H1 (cell line): Measurements from ENCODE around the gene RAI14. TPM values are rescaled to one million over a fixed set of nuclear protein-coding genes. Genes with fewer than 3 reads are reported as not detected.

ENCODE experiments used
- CTCF ChIA-PET: fragments of 300-600 bp; sonication (Branson Sonifier 250); formaldehyde crosslinking; loops from one replicate; lab custom pipeline; 2021; ENCODE audit not compliant: partially characterized antibody; lab: Charles Lee
- POLR2A ChIA-PET: fragments of 300-600 bp; sonication (Branson Sonifier 250); formaldehyde crosslinking; loops from one replicate; lab custom pipeline; 2021; ENCODE audit warnings: inconsistent platforms; ENCODE audit not compliant: partially characterized antibody; lab: Charles Lee
- DNase-seq, 2 experiments: peaks; one replicate each; pipeline versions ENCODE4 v3.0.0 to v3.0.0-alpha.2; 2010 to 2022; ENCODE audit warnings: low spot score in 2 of 2, low read depth in 1 of 2, mixed read lengths in 1 of 2
- FAIRE-seq: peaks from 2 replicates; lab custom pipeline; 2011; peaks lifted over from hg19 to GRCh38; lab: Jason Lieb, UNC
- H2AFZ ChIP-seq: 2 replicates; pipeline ENCODE4 v1.8.1; 2012; ENCODE audit warnings: low read length, inconsistent platforms
- H2AK5ac ChIP-seq: 2 replicates; pipeline ENCODE4 v1.6.1; 2013; ENCODE audit warnings: low read depth, low read length
- H2BK120ac ChIP-seq: replicated peaks from 2 replicates; pipeline ENCODE3; 2013; ENCODE audit warnings: low read depth, low read length, inconsistent platforms
- H2BK12ac ChIP-seq: 2 replicates; pipeline ENCODE4 v1.6.1; 2013; ENCODE audit warnings: low read depth, low read length
- H2BK15ac ChIP-seq: 2 replicates; pipeline ENCODE4 v1.6.1; 2013; ENCODE audit warnings: low read length
- H2BK20ac ChIP-seq: 2 replicates; pipeline ENCODE4 v1.6.1; 2013; ENCODE audit warnings: low read length
- H2BK5ac ChIP-seq: 2 replicates; pipeline ENCODE4 v1.6.1; 2013; ENCODE audit warnings: low read depth, low read length
- H3K14ac ChIP-seq: 2 replicates; pipeline ENCODE4 v1.6.1; 2013; ENCODE audit warnings: inconsistent platforms; ENCODE audit not compliant: insufficient read length
- H3K18ac ChIP-seq: 2 replicates; pipeline ENCODE4 v1.6.1; 2013; ENCODE audit warnings: low read length; ENCODE audit errors: extremely low read depth
- H3K23ac ChIP-seq: 2 replicates; pipeline ENCODE4 v1.6.1; 2013; ENCODE audit warnings: inconsistent platforms; ENCODE audit not compliant: insufficient read length
- H3K23me2 ChIP-seq: 2 replicates; pipeline ENCODE4 v1.6.1; 2013; ENCODE audit warnings: low read depth, low read length
- H3K27ac ChIP-seq: 2 replicates; pipeline ENCODE4 v1.6.1; 2011; ENCODE audit warnings: low read depth, low read length, inconsistent platforms
- H3K27me3 ChIP-seq, 4 experiments: replicated peaks in 1 of 4; 1 replicate in 1 of 4; 2 replicates in 3 of 4; pipeline versions ENCODE4 v1.6.1 to v1.8.1; 2011 to 2013; ENCODE audit warnings: low read length in 3 of 4, mild to moderate bottlenecking in 3 of 4, inconsistent platforms in 2 of 4, mixed read lengths in 2 of 4, moderate library complexity in 1 of 4; ENCODE audit not compliant: control insufficient read depth in 3 of 4, insufficient read depth in 3 of 4; ENCODE audit errors: extremely low read depth in 1 of 4
- H3K36me3 ChIP-seq, 4 experiments: 2 replicates each; pipeline versions ENCODE4 v1.6.1 to v1.8.1; 2011 to 2013; ENCODE audit warnings: mild to moderate bottlenecking in 4 of 4, low read length in 3 of 4, moderate library complexity in 2 of 4, control low read depth in 1 of 4, inconsistent platforms in 1 of 4; ENCODE audit not compliant: insufficient read depth in 4 of 4, control insufficient read depth in 2 of 4
- H3K4ac ChIP-seq: replicated peaks from 2 replicates; pipeline ENCODE3; 2013; ENCODE audit warnings: low read length, low read depth, mixed read lengths, inconsistent platforms; ENCODE audit not compliant: insufficient read length
- H3K4me1 ChIP-seq, 4 experiments: replicated peaks in 1 of 4; 1 replicate in 1 of 4; 2 replicates in 3 of 4; pipeline versions ENCODE4 v1.6.1 to v1.8.1; 2011 to 2013; ENCODE audit warnings: low read length in 3 of 4, inconsistent platforms in 2 of 4, mixed read lengths in 1 of 4; ENCODE audit not compliant: insufficient read depth in 4 of 4, control insufficient read depth in 3 of 4
- H3K4me2 ChIP-seq, 2 experiments: 2 replicates each; pipeline versions ENCODE4 v1.6.1 to v1.8.1; 2011 to 2013; ENCODE audit warnings: low read depth in 2 of 2, low read length in 2 of 2, control low read depth in 1 of 2, inconsistent platforms in 1 of 2, mild to moderate bottlenecking in 1 of 2; ENCODE audit not compliant: insufficient read depth in 1 of 2
- H3K4me3 ChIP-seq, 4 experiments: fragments of 200-600, 300-600 bp in 1 of 4; sonication (generic), shearing (Covaris generic), sonication (Bioruptor Twin) in 1 of 4; 2 replicates each; pipeline versions ENCODE4 v1.5.1 to v1.8.1; 2011 to 2016; ENCODE audit warnings: low read length in 4 of 4, low read depth in 3 of 4, control low read depth in 2 of 4, inconsistent platforms in 2 of 4, mild to moderate bottlenecking in 2 of 4, mixed read lengths in 1 of 4, moderate library complexity in 1 of 4; ENCODE audit not compliant: insufficient read depth in 2 of 4; ENCODE audit errors: extremely low read depth in 1 of 4
- H3K56ac ChIP-seq: replicated peaks from 2 replicates; pipeline ENCODE3; 2013; ENCODE audit warnings: low read depth, mild to moderate bottlenecking, mixed read lengths, low read length, inconsistent platforms; ENCODE audit not compliant: insufficient read length
- H3K79me1 ChIP-seq: 2 replicates; pipeline ENCODE4 v1.6.1; 2013; ENCODE audit warnings: low read depth, low read length, control low read depth
- H3K79me2 ChIP-seq, 2 experiments: 2 replicates each; pipeline versions ENCODE4 v1.6.1 to v1.8.1; 2012 to 2013; ENCODE audit warnings: low read length in 2 of 2, mild to moderate bottlenecking in 2 of 2, inconsistent platforms in 1 of 2; ENCODE audit not compliant: insufficient read depth in 2 of 2, control insufficient read depth in 1 of 2
- H3K9ac ChIP-seq, 4 experiments: replicated peaks in 1 of 4; 1 replicate in 1 of 4; 2 replicates in 3 of 4; pipeline versions ENCODE4 v1.6.1 to v1.8.1; 2011 to 2013; ENCODE audit warnings: low read depth in 3 of 4, low read length in 3 of 4, control low read depth in 2 of 4, mild to moderate bottlenecking in 2 of 4, moderate library complexity in 2 of 4, inconsistent platforms in 1 of 4; ENCODE audit errors: extremely low read depth in 1 of 4
- H3K9me3 ChIP-seq, 2 experiments: 2 replicates each; pipeline versions ENCODE4 v1.6.1 to v1.8.1; 2012 to 2013; ENCODE audit warnings: mild to moderate bottlenecking in 2 of 2, moderate library complexity in 2 of 2, control low read depth in 1 of 2, inconsistent platforms in 1 of 2, low read depth in 1 of 2, low read length in 1 of 2, mixed read lengths in 1 of 2; ENCODE audit not compliant: insufficient read depth in 2 of 2
- H4K20me1 ChIP-seq, 2 experiments: replicated peaks in 1 of 2; 2 replicates each; pipeline versions ENCODE3 to v1.8.1; 2011 to 2013; ENCODE audit warnings: inconsistent platforms in 2 of 2, low read length in 2 of 2, mild to moderate bottlenecking in 1 of 2; ENCODE audit not compliant: insufficient read depth in 2 of 2, control insufficient read depth in 1 of 2
- H4K5ac ChIP-seq: 2 replicates; pipeline ENCODE4 v1.6.1; 2013; ENCODE audit warnings: low read length, low read depth, mixed read lengths, inconsistent platforms; ENCODE audit not compliant: insufficient read length
- H4K8ac ChIP-seq: 2 replicates; pipeline ENCODE4 v1.8.0; 2013; ENCODE audit warnings: mild to moderate bottlenecking, moderate library complexity, low read length, inconsistent platforms; ENCODE audit not compliant: insufficient read depth; ENCODE audit errors: extremely low read depth
- H4K91ac ChIP-seq: replicated peaks from 2 replicates; pipeline ENCODE3; 2013; ENCODE audit warnings: low read length, mixed read lengths, inconsistent platforms; ENCODE audit not compliant: insufficient read length
- CBX5 ChIP-seq: fragments of 300-800, 300-1000 bp; sonication (generic); IDR thresholded peaks from 2 replicates; pipeline ENCODE4 v1.7.1; 2016; ENCODE audit warnings: antibody characterized with exemption, low read length, low read depth
- JUN ChIP-seq: IDR thresholded peaks from 2 replicates; pipeline ENCODE4 v1.6.1; 2011; ENCODE audit warnings: low read depth, mild to moderate bottlenecking, improper control_type of control experiment, low read length
- SIX5 ChIP-seq: IDR thresholded peaks from 2 replicates; pipeline ENCODE4 v1.6.1; 2011; ENCODE audit warnings: mild to moderate bottlenecking, low read depth, low read length
- TAF7 ChIP-seq: optimal IDR thresholded peaks from 2 replicates; pipeline ENCODE3; 2011; ENCODE audit warnings: low read depth, mild to moderate bottlenecking, inconsistent platforms, low read length, moderate library complexity, borderline replicate concordance
- TEAD4 ChIP-seq: IDR thresholded peaks from 2 replicates; pipeline ENCODE4 v1.6.1; 2012; ENCODE audit warnings: low read depth, low read length, inconsistent platforms, mixed read lengths
- WGBS, 2 experiments: shearing (Covaris generic) in 1 of 2; methylation state at CpG; one replicate each; pipeline versions ENCODE4 v1.1.6 to v1.1.7; 2013 to 2015; ENCODE audit warnings: low lambda C conversion rate in 2 of 2, mixed read lengths in 2 of 2, inconsistent platforms in 1 of 2, low coverage in 1 of 2, missing lambda C conversion rate in 1 of 2; ENCODE audit not compliant: insufficient replicate concordance in 2 of 2, insufficient coverage in 1 of 2, insufficient read length in 1 of 2; ENCODE audit errors: extremely low coverage in 1 of 2, missing lambda C conversion rate in 1 of 2; 5-methylcytosine and 5-hydroxymethylcytosine counted together
- polyA plus RNA-seq, 7 experiments: library from polyadenylated mRNA; depleted of rRNA in 3 of 7; stranded (reverse) in 5 of 7; unstranded in 2 of 7; fragments of >200 nt in 5 of 7; fragments of 200-250 nt in 2 of 7; gene quantifications; 1 replicate in 5 of 7; 2 replicates in 1 of 7; 4 replicates in 1 of 7; pipeline versions ENCODE4 v1.2.1 to v1.2.3, GENCODE V29; 2011 to 2013; ENCODE audit warnings: missing spikeins in 2 of 7, mixed read lengths in 2 of 7
- total RNA-seq: library from RNA; stranded (reverse); fragmentation: NEBNext Ultra II Directional; extraction: Animal tissue kit (Norgen Biotek cat#: 25700); gene quantifications from 2 replicates; pipeline ENCODE4 v1.2.1, GENCODE V29; 2021
- TF ChIP-seq, protein P1 (sequence below): IDR thresholded peaks from 2 replicates; pipeline ENCODE4 v1.6.1; 2012; ENCODE audit warnings: inconsistent platforms

Gene RAI14
- total and polyA plus RNA-seq, 2 of the 8 experiments (the other 6 are each of a cell fraction or from before 2014, with no cell fraction given), result 48.4 to 210 TPM

DNA sequence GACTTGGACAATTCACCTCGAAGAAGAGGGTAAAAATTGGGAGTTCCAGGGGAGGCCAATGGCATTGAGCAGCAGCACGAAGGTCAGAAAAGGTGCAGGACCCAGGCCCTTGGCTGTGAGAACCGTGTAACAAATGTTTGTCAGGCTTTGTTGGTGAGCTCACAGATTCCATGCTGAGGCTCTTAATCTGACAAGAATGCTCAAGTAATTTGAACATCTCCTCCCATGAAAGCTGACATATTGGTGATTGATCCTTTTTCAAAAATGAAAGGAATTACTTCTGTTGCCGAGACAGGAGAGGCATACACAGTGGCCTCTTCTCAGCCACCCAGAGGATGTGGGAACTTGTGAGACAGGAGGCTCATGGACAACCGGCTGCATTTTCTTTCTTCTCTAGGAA, 11.6 kb downstream of the RAI14 start:
- H4K8ac ChIP-seq, result no peak overlapping the region

More for the DNA sequence above, 11.6 kb downstream of the RAI14 start:
- no peak overlapping the region for H3K4me3 ChIP-seq
- TF ChIP-seq, protein P1, sequence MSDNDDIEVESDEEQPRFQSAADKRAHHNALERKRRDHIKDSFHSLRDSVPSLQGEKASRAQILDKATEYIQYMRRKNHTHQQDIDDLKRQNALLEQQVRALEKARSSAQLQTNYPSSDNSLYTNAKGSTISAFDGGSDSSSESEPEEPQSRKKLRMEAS, result no peak
- TF ChIP-seq TAF7 (no peak), CBX5 (no peak), TEAD4 (no peak), SIX5 (no peak), JUN (no peak)
- 87% methylated on average over 5 of the region's 5 CpGs; no CpG with 5 or more reads in 1 of the 2 experiments for WGBS, 2 experiments
- no peak overlapping the region for H3K56ac ChIP-seq
- H2BK5ac ChIP-seq, result no peak overlapping the region
- H3K14ac ChIP-seq, result no peak overlapping the region
- ChIA-PET CTCF (interaction anchor here (1.0 kb wide), 1 partner anchor 135 kb away, joined by 3 read pairs; no protein-coding TSS in a partner anchor), POLR2A (interaction anchor here (1.0 to 3.4 kb wide), 3 partner anchors 11 to 167 kb away, joined by 3 to 11 read pairs (median 3); partner anchors contain the start of gene RAI14)
- no peak overlapping the region for H3K27ac ChIP-seq
- H3K9me3 ChIP-seq, result no peaks in the 10 kb centered on the region
- H4K20me1 ChIP-seq, result peaks cover 24 to 30% of the 10 kb centered on the region in 2 experiments
- H2BK12ac ChIP-seq, result no peak overlapping the region
- H2AFZ ChIP-seq, result no peak overlapping the region
- peaks cover 54 to 98% of the 10 kb centered on the region in 2 experiments for H3K79me2 ChIP-seq
- H2BK120ac ChIP-seq, result no peak overlapping the region
- peaks cover 7% of the 10 kb centered on the region for H3K79me1 ChIP-seq
- H3K27me3 ChIP-seq, result no peaks in the 10 kb centered on the region
- peaks cover 4 to 16% (median 15%) of the 10 kb centered on the region in 4 experiments for H3K4me1 ChIP-seq
- no peak overlapping the region for H3K4me2 ChIP-seq
- H3K18ac ChIP-seq, result no peak overlapping the region
- DNase-seq (no peak), FAIRE-seq (no peak)
- H3K23ac ChIP-seq, result no peak overlapping the region
- no peaks in the 10 kb centered on the region for H3K23me2 ChIP-seq
- H4K91ac ChIP-seq, result no peak overlapping the region
- no peak overlapping the region for H2BK15ac ChIP-seq
- no peak overlapping the region for H3K4ac ChIP-seq
- H3K9ac ChIP-seq, result no peak overlapping the region
- H4K5ac ChIP-seq, result no peak overlapping the region
- no peak overlapping the region for H2BK20ac ChIP-seq
- no peak overlapping the region for H2AK5ac ChIP-seq
- H3K36me3 ChIP-seq, result peaks cover 0 to 9% (median 0%) of the 10 kb centered on the region in 4 experiments; a peak in 3 of 8 replicates
